HFFc6 (cell line): Measurements from ENCODE around the gene TAC4. TPM values are rescaled to one million over a fixed set of nuclear protein-coding genes. Genes with fewer than 3 reads are reported as not detected.

Source experiments
- DNase-seq: peaks from one replicate; pipeline ENCODE4 v3.0.0-alpha.2; 2018
- H3K27ac Mint-ChIP-seq: 2 replicates; pipeline ENCODE4 v1.8.0; 2020; ENCODE audit warnings: mild to moderate bottlenecking, mixed read lengths
- H3K27me3 Mint-ChIP-seq: 2 replicates; pipeline ENCODE4 v1.8.0; 2021; ENCODE audit warnings: mild to moderate bottlenecking, moderate library complexity, mixed read lengths; ENCODE audit not compliant: insufficient read depth
- H3K36me3 Mint-ChIP-seq: 2 replicates; pipeline ENCODE4 v1.8.0; 2021; ENCODE audit warnings: low read depth, mixed read lengths
- H3K4me1 Mint-ChIP-seq: 2 replicates; pipeline ENCODE4 v1.8.0; 2020; ENCODE audit warnings: low read depth, mixed read lengths
- H3K4me3 Mint-ChIP-seq: 2 replicates; pipeline ENCODE4 v1.8.0; 2020; ENCODE audit warnings: mild to moderate bottlenecking, moderate library complexity, mixed read lengths
- H3K9me3 Mint-ChIP-seq: 2 replicates; pipeline ENCODE4 v1.8.0; 2020; ENCODE audit warnings: mild to moderate bottlenecking, mixed read lengths
- CTCF ChIP-seq: fragments of 200-600 bp; sonication (generic); IDR thresholded peaks from 2 replicates; pipeline ENCODE4 v1.5.0; 2021; ENCODE audit warnings: antibody characterized with exemption, mild to moderate bottlenecking
- total RNA-seq, 6 experiments: library from RNA; stranded (reverse); fragmentation: NEBNext Ultra II Directional; extraction: Animal tissue kit (Norgen Biotek cat#: 25700); gene quantifications; 2 replicates in 1 of 6; 3 replicates in 5 of 6; pipeline ENCODE4 v1.2.3, GENCODE V29; 2021

TAC4 gene
- total RNA-seq, 6 experiments from 2014 or later, result not detected

GRCh38 chr17:49891694-49892389 lies 44.0 kb upstream of the TAC4 start:
- Mint-ChIP-seq H3K27ac (no peak overlapping the region), H3K36me3 (no peaks in the 10 kb centered on the region)

GRCh38 chr17:49891271-49891670 lies 43.4 kb upstream of the TAC4 start:
- no peak overlapping the region for H3K27ac Mint-ChIP-seq
- no peak overlapping the region for H3K4me3 Mint-ChIP-seq
- H3K4me1 Mint-ChIP-seq, result no peaks in the 10 kb centered on the region
- H3K27me3 Mint-ChIP-seq, result peaks cover 66% of the 10 kb centered on the region
- no peak for TF ChIP-seq CTCF
- DNase-seq, result no peak
- H3K36me3 Mint-ChIP-seq, result no peaks in the 10 kb centered on the region
- H3K9me3 Mint-ChIP-seq, result no peaks in the 10 kb centered on the region

More at GRCh38 chr17:49891694-49892389, 44.0 kb upstream of the TAC4 start:
- Mint-ChIP-seq H3K27me3 (peaks cover 64% of the 10 kb centered on the region), H3K9me3 (no peaks in the 10 kb centered on the region), H3K4me1 (no peaks in the 10 kb centered on the region), H3K4me3 (no peak overlapping the region)
- DNase-seq, result no peak
- TF ChIP-seq CTCF, result no peak

- no peak for TF ChIP-seq CTCF
- Mint-ChIP-seq H3K4me1 (no peaks in the 10 kb centered on the region), H3K36me3 (no peaks in the 10 kb centered on the region), H3K27ac (no peak overlapping the region), H3K27me3 (peaks cover 66% of the 10 kb centered on the region), H3K4me3 (no peak overlapping the region), H3K9me3 (no peaks in the 10 kb centered on the region)
- DNase-seq, result no peak
Observed at GRCh38 chr17:49890852-49891251, 43.0 kb upstream of the TAC4 start.

GRCh38 chr17:49890077-49890821 lies 42.4 kb upstream of the TAC4 start:
- TF ChIP-seq CTCF, result no peak
- Mint-ChIP-seq H3K9me3 (no peaks in the 10 kb centered on the region), H3K27ac (no peak overlapping the region), H3K27me3 (peaks cover 68% of the 10 kb centered on the region), H3K36me3 (no peaks in the 10 kb centered on the region), H3K4me1 (no peaks in the 10 kb centered on the region), H3K4me3 (no peak overlapping the region)
- no peak for DNase-seq

- Mint-ChIP-seq H3K36me3 (no peaks in the 10 kb centered on the region), H3K9me3 (no peaks in the 10 kb centered on the region), H3K4me1 (no peaks in the 10 kb centered on the region), H3K27me3 (peaks cover 65% of the 10 kb centered on the region), H3K27ac (no peak overlapping the region), H3K4me3 (no peak overlapping the region)
- no peak for TF ChIP-seq CTCF
- DNase-seq, result no peak
Observed at GRCh38 chr17:49889500-49889899, 41.6 kb upstream of the TAC4 start.
